ENCODE measurements around the gene ODC1. TPM values are rescaled to one million over a fixed set of nuclear protein-coding genes. Genes with fewer than 3 reads are reported as not detected.

Gene ODC1
- polyA plus RNA-seq, 2 donors, result 5.1 to 19.4 TPM

DNA sequence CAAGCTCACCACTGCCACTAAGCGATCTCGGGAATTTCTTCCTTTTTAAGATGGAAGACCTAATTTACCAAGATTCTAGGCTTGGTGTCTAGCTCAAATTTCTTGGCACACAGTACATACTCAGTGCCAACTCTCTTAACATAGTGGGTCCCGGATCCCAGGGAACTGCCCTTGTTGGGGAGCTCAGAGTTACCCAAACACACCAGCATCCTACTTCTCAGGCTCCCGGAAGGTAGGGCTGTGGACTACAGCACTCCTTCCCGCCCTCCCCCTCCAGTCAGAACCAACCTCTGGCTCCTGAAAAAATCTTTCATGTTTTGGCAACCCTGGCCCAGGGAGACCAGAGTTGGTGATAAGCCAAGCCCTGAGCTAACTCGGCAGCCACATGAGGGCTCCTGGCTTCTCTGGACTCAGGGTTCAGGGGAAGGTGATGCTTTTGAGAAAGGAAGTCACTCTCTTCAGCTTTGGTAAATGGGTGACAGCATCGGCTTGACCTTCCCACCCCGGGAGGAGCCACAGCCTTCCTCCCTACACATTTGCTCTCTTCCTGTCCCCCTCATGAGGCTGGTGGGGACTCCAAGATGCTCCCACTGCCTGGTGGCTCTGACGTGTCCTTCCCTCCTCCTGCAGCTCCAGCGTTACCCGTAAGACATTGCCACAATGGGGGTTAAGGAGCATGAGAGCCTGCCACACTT lies 8.8 kb downstream of the ODC1 start:
- Histone ChIP-seq H3K27ac (ENCODE audit: low read depth in 2 of 2, low read length in 1 of 2) (no peak overlapping the region), H3K36me3 (ENCODE audit: control insufficient read depth in 2 of 2, insufficient read depth in 2 of 2, low read length in 1 of 2) (peaks cover 12 to 25% of the 10 kb centered on the region in 2 donors), H3K4me3 (ENCODE audit: low read depth in 1 of 2, low read length in 2 of 2) (no peak overlapping the region), H3K9me3 (ENCODE audit: control insufficient read depth in 2 of 2, insufficient read depth in 1 of 2, low read depth in 1 of 2, low read length in 1 of 2) (no peaks in the 10 kb centered on the region), H3K4me1 (ENCODE audit: control insufficient read depth in 2 of 2, insufficient read depth in 2 of 2, low read length in 1 of 2) (no peaks in the 10 kb centered on the region), H3K27me3 (ENCODE audit: control insufficient read depth in 1 of 2, insufficient read depth in 2 of 2, low read length in 2 of 2) (no peaks in the 10 kb centered on the region)
- 73 to 74% methylated on average over 11 of the region's 11 CpGs for WGBS, 2 donors

DNA sequence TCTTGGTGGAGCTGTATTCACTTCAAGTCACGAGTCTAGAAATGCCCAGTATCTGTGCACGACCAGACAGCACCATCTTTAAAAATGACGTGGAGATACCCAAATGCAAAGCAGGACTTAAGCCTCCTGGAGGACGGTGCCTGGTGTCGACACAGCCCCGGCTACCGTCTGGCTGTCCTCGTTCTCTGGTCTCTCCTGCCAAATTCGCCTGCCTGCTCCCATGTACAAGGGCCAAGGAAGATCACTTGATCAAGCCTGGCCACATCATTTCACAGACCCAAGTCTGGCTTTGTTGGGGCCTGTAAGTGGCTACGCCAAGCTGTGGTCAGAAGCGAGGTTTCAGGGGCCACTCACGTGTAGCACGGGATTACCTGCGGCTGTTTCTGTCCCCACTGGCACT lies 9.4 kb downstream of the ODC1 start:
- Histone ChIP-seq H3K27ac (ENCODE audit: low read depth in 2 of 2, low read length in 1 of 2) (no peak overlapping the region), H3K36me3 (ENCODE audit: control insufficient read depth in 2 of 2, insufficient read depth in 2 of 2, low read length in 1 of 2) (peaks cover 12 to 23% of the 10 kb centered on the region in 2 donors), H3K4me1 (ENCODE audit: control insufficient read depth in 2 of 2, insufficient read depth in 2 of 2, low read length in 1 of 2) (no peaks in the 10 kb centered on the region), H3K9me3 (ENCODE audit: control insufficient read depth in 2 of 2, insufficient read depth in 1 of 2, low read depth in 1 of 2, low read length in 1 of 2) (no peaks in the 10 kb centered on the region), H3K4me3 (ENCODE audit: low read depth in 1 of 2, low read length in 2 of 2) (no peak overlapping the region), H3K27me3 (ENCODE audit: control insufficient read depth in 1 of 2, insufficient read depth in 2 of 2, low read length in 2 of 2) (no peaks in the 10 kb centered on the region)
- WGBS, 2 donors, result 91 to 92% methylated on average over 14 of the region's 14 CpGs

DNA sequence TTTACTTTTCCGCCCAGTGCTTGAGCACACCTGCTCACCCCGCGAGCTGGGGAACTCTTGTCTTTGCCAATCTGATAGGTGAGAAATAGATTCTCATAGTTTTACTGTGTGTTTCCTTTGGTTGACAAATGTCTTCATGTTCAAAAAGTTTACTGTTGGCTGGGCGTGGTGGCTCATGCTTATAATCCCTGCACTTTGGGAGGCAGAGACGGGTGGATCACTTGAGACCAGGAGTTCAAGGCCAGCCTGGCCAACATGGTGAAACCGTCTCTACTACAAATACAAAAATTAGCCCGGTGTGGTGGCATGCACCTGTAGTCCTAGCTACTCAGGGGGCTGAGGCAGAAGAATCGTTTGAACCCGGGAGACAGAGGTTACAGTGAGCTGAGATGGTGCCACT lies 10.3 kb downstream of the ODC1 start:
- Histone ChIP-seq H3K36me3 (ENCODE audit: control insufficient read depth in 2 of 2, insufficient read depth in 2 of 2, low read length in 1 of 2) (peaks cover 12 to 23% of the 10 kb centered on the region in 2 donors), H3K27me3 (ENCODE audit: control insufficient read depth in 1 of 2, insufficient read depth in 2 of 2, low read length in 2 of 2) (no peaks in the 10 kb centered on the region)
- 72 to 85% methylated on average over 9 of the region's 9 CpGs for WGBS, 2 donors

DNA sequence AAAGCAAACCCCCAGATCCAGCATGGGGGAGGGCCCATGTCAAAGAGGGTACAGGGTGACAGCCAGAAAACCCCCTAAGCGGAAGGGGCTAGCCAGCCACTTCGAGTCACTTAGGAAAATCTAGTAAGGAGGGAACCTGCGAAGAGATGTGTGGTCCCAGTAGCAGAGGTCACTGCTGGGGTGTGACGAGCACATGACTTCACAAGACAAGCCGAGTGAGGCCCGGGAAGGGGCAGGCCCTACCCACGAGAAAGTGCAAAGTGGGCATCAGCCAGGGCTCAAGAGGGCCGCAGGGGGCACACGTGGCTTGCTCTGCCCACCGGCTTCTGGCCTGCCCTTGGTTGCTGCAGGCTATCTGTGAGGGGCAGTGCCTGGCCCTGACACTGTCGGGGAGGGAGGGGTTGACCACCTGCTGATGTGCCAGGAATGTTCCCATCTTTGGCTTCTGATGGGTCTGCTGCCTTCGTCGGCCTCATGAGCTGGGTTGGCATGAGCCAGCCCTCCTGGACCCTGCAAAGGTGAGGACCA lies 11.5 kb downstream of the ODC1 start:
- Histone ChIP-seq H3K27ac (ENCODE audit: low read depth in 2 of 2, low read length in 1 of 2) (no peak overlapping the region), H3K9me3 (ENCODE audit: control insufficient read depth in 2 of 2, insufficient read depth in 1 of 2, low read depth in 1 of 2, low read length in 1 of 2) (peaks cover 0 to 3% of the 10 kb centered on the region in 2 donors), H3K4me3 (ENCODE audit: low read depth in 1 of 2, low read length in 2 of 2) (no peak overlapping the region), H3K27me3 (ENCODE audit: control insufficient read depth in 1 of 2, insufficient read depth in 2 of 2, low read length in 2 of 2) (no peaks in the 10 kb centered on the region), H3K4me1 (ENCODE audit: control insufficient read depth in 2 of 2, insufficient read depth in 2 of 2, low read length in 1 of 2) (peaks cover 0 to 2% of the 10 kb centered on the region in 2 donors), H3K36me3 (ENCODE audit: control insufficient read depth in 2 of 2, insufficient read depth in 2 of 2, low read length in 1 of 2) (peaks cover 12 to 18% of the 10 kb centered on the region in 2 donors)
- WGBS, 2 donors, result 81 to 82% methylated on average over 13 of the region's 13 CpGs

More for the DNA sequence above, 10.3 kb downstream of the ODC1 start:
- Histone ChIP-seq H3K27ac (ENCODE audit: low read depth in 2 of 2, low read length in 1 of 2) (no peak overlapping the region), H3K4me3 (ENCODE audit: low read depth in 1 of 2, low read length in 2 of 2) (no peak overlapping the region), H3K9me3 (ENCODE audit: control insufficient read depth in 2 of 2, insufficient read depth in 1 of 2, low read depth in 1 of 2, low read length in 1 of 2) (peaks cover 0 to 3% of the 10 kb centered on the region in 2 donors), H3K4me1 (ENCODE audit: control insufficient read depth in 2 of 2, insufficient read depth in 2 of 2, low read length in 1 of 2) (no peaks in the 10 kb centered on the region)

DNA sequence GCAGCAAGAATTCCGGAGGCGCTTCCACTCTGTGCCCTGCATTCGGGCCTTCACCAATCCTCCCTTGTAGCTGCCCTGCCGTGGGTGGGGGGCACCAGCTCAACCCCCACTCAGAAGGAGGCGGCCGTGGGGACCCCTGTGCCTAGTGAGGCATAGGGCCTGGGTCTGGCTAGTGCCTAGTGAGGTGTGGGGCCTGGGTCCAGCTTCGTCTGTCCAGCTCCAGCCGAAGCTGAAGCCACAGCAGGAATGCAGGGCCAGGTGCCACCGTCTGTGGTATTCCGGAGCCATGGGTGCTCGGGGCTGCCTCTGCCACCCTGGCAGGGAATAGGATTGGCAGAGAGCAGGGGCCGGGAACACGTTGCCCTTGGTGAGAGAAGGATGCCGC lies 12.3 kb downstream of the ODC1 start:
- no peaks in the 10 kb centered on the region for H3K27me3 ChIP-seq (ENCODE audit: control insufficient read depth in 1 of 2, insufficient read depth in 2 of 2, low read length in 2 of 2)
- 87 to 94% methylated on average over 14 of the region's 14 CpGs for WGBS, 2 donors
- peaks cover 0 to 2% of the 10 kb centered on the region in 2 donors for H3K4me1 ChIP-seq (ENCODE audit: control insufficient read depth in 2 of 2, insufficient read depth in 2 of 2, low read length in 1 of 2)

DNA sequence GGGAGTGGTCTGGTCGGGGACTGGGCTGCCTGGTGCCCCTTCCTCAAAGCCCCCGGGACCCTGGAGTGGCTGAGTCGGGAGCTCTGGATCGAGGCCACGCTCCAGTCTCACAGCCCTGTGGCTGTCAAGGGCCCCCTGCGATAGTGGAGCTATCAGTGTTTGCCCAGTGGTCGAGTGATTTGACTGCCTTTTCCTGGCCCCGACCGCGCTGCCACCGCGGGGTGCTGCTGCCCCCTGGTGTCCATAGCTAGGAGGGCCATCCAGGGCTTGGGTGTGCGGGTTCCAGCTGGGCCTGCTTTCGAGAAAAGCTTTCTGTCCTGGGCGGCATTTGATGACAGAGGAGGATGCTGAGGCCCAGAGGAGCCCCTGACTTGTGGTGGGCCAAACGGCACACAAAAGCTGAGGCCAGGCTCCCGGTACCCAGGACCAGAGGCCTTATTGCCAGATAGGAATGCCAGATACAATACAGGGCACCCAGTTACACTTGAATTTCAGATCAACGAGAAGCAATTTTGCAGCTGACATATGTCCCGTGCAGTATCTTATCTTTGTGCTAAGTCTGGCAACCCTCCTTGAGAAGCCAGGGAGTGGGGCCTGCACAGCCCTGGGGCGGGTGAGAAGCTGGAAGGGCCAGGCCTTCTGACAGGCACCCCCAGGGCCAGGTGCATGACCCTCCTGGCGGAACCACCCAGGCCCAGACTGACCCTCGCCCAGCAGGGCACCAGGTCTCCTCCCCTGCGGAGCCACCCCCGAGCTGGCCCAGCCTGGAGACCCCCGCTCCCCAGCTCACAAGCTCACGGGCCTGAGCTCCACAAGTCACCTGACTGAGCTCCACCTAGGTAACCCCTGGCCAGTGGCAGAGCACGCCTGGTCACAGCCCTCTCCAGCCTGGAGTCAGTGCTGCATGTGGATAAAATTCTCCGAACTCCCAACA lies 13.0 kb downstream of the ODC1 start:
- H3K4me3 ChIP-seq (ENCODE audit: low read depth in 1 of 2, low read length in 2 of 2), result no peak overlapping the region
- no peaks in the 10 kb centered on the region for H3K27me3 ChIP-seq (ENCODE audit: control insufficient read depth in 1 of 2, insufficient read depth in 2 of 2, low read length in 2 of 2)
- 37 to 39% methylated on average over 28 of the region's 28 CpGs for WGBS, 2 donors
- no peak overlapping the region for H3K27ac ChIP-seq (ENCODE audit: low read depth in 2 of 2, low read length in 1 of 2)
- peaks cover 0 to 2% of the 10 kb centered on the region in 2 donors for H3K4me1 ChIP-seq (ENCODE audit: control insufficient read depth in 2 of 2, insufficient read depth in 2 of 2, low read length in 1 of 2)
- H3K9me3 ChIP-seq (ENCODE audit: control insufficient read depth in 2 of 2, insufficient read depth in 1 of 2, low read depth in 1 of 2, low read length in 1 of 2), result peaks cover 0 to 3% of the 10 kb centered on the region in 2 donors
- peaks cover 5 to 6% of the 10 kb centered on the region in 2 donors for H3K36me3 ChIP-seq (ENCODE audit: control insufficient read depth in 2 of 2, insufficient read depth in 2 of 2, low read length in 1 of 2)

More for the DNA sequence above, 12.3 kb downstream of the ODC1 start:
- Histone ChIP-seq H3K9me3 (ENCODE audit: control insufficient read depth in 2 of 2, insufficient read depth in 1 of 2, low read depth in 1 of 2, low read length in 1 of 2) (peaks cover 0 to 3% of the 10 kb centered on the region in 2 donors), H3K4me3 (ENCODE audit: low read depth in 1 of 2, low read length in 2 of 2) (no peak overlapping the region), H3K27ac (ENCODE audit: low read depth in 2 of 2, low read length in 1 of 2) (no peak overlapping the region), H3K36me3 (ENCODE audit: control insufficient read depth in 2 of 2, insufficient read depth in 2 of 2, low read length in 1 of 2) (peaks cover 9 to 10% of the 10 kb centered on the region in 2 donors)

DNA sequence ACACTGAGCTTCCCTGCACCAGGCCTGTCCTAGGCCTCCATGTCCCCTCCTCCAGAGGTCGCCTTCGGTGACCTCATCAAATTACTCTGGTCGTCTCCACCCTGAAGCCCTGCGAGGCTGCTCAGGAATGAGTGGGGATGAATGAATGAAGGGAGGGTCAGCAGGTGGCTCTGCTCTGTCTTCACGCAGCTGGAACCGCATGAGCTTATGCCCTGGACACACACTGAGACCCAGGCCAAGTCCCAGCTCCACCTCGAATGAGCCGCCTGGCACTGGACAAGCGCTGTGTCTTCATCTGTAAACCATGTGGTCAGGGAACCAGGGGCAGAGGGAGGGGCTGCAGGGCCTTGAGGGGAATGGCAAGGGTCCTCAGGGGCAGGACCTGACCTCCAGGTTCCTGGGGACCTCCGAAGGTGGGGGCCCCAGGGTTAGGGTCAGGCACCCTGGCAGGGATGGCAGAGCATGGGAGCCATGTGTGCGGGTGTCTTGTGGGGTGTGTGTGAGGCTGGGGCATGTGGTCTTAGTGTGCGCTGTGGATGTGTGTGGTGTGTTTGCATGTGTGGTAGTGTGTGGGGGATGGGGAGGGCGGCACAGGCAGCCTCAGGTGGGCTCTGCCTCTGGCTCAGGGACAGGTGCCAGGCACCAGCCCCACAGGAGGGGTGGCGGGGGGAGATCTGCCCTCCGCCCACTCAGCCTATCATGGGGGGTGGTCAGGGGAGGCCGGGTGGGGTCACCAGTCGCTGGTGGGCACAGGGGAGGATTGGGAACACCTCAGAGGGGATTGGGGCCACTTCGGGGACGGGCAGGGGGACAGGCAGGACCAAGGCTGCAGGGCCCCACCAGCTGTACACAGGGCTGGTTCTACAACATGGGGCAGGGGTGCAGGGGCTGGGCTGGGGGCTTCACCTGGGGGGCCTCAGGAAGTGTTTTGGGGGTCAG lies 13.9 kb downstream of the ODC1 start:
- 77 to 79% methylated on average over 17 to 19 of the region's 19 CpGs for WGBS, 2 donors
- no peak overlapping the region for H3K27ac ChIP-seq (ENCODE audit: low read depth in 2 of 2, low read length in 1 of 2)

DNA sequence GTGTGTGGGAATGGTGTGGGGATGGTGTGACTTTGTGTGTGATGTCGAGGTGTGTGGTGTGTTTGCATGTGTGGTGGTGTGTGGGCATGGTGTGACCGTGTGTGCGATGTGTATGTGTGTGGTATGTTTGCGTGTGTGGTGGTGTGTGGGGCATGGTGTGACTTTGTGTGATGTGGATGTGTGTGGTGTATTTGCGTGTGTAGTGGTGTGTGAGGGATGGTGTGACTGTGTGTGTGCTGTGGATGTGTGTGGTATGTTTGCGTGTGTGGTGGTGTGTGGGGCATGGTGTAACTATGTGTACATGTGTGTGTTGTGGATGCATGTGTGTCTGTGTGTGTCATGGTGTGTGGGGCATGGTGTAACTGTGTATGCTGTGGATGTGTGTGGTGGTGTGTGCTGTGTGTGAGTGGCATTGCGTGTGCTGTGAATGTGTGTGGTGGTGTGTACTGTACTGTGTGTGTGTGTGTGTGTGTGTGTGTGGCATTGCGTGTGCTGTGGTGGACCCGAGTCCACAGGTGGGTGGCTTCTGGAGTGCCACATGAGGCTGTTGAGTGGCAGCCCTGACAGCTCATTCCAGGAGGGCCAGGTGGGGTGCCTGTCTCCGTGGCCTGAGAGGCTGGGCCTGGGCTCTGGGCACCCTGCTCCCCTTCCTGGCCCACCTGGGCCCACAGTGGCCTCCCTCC lies 14.7 kb downstream of the ODC1 start:
- H3K4me3 ChIP-seq (ENCODE audit: low read depth in 1 of 2, low read length in 2 of 2), result no peak overlapping the region
- H3K4me1 ChIP-seq (ENCODE audit: control insufficient read depth in 2 of 2, insufficient read depth in 2 of 2, low read length in 1 of 2), result peaks cover 0 to 2% of the 10 kb centered on the region in 2 donors
- 91 to 94% methylated on average over 7 to 10 of the region's 10 CpGs for WGBS, 2 donors
- peaks cover 0 to 3% of the 10 kb centered on the region in 2 donors for H3K9me3 ChIP-seq (ENCODE audit: control insufficient read depth in 2 of 2, insufficient read depth in 1 of 2, low read depth in 1 of 2, low read length in 1 of 2)
- H3K36me3 ChIP-seq (ENCODE audit: control insufficient read depth in 2 of 2, insufficient read depth in 2 of 2, low read length in 1 of 2), result no peaks in the 10 kb centered on the region
- H3K27ac ChIP-seq (ENCODE audit: low read depth in 2 of 2, low read length in 1 of 2), result no peak overlapping the region
- no peaks in the 10 kb centered on the region for H3K27me3 ChIP-seq (ENCODE audit: control insufficient read depth in 1 of 2, insufficient read depth in 2 of 2, low read length in 2 of 2)

More for the DNA sequence above, 13.9 kb downstream of the ODC1 start:
- H3K4me3 ChIP-seq (ENCODE audit: low read depth in 1 of 2, low read length in 2 of 2), result no peak overlapping the region
- peaks cover 0 to 2% of the 10 kb centered on the region in 2 donors for H3K4me1 ChIP-seq (ENCODE audit: control insufficient read depth in 2 of 2, insufficient read depth in 2 of 2, low read length in 1 of 2)
- no peaks in the 10 kb centered on the region for H3K36me3 ChIP-seq (ENCODE audit: control insufficient read depth in 2 of 2, insufficient read depth in 2 of 2, low read length in 1 of 2)
- peaks cover 0 to 3% of the 10 kb centered on the region in 2 donors for H3K9me3 ChIP-seq (ENCODE audit: control insufficient read depth in 2 of 2, insufficient read depth in 1 of 2, low read depth in 1 of 2, low read length in 1 of 2)
- no peaks in the 10 kb centered on the region for H3K27me3 ChIP-seq (ENCODE audit: control insufficient read depth in 1 of 2, insufficient read depth in 2 of 2, low read length in 2 of 2)

All from esophagus (tissue), 2 donors.